HG03045 (cell line): ENCODE results near the gene NUP93.
"Not testable (repeated sequence)": the region's sequence is repeated elsewhere in the genome, so short reads cannot be mapped to it uniquely, and the experiment has no call there.

Experiments used
- ATAC-seq: cut with Tn5 transposase; IDR thresholded peaks from one replicate; pipeline ENCODE4 v1.9.1; 2021; ENCODE audit warnings: mild to moderate bottlenecking, moderate library complexity; ENCODE audit not compliant: unreplicated experiment

Gene NUP93

GRCh38 chr16:56775162-56775561 is 45.2 kb downstream of the NUP93 start:
- ATAC-seq = no peak

- ATAC-seq = no peak
Measured at GRCh38 chr16:56776562-56776961, 46.6 kb downstream of the NUP93 start.

GRCh38 chr16:56777001-56777400 is 47.1 kb downstream of the NUP93 start:
- no peak for ATAC-seq

- ATAC-seq = no peak
Measured at GRCh38 chr16:56777482-56777881, 47.6 kb downstream of the NUP93 start.

- ATAC-seq = no peak
Measured at GRCh38 chr16:56779906-56780305, 50.0 kb downstream of the NUP93 start.

- no peak for ATAC-seq
Measured at GRCh38 chr16:56780646-56781045, 50.7 kb downstream of the NUP93 start.

GRCh38 chr16:56781528-56781961 is 51.6 kb downstream of the NUP93 start:
- ATAC-seq = no peak

GRCh38 chr16:56783344-56783743 is 53.4 kb downstream of the NUP93 start:
- ATAC-seq = no peak

GRCh38 chr16:56785317-56785716 is 55.4 kb downstream of the NUP93 start:
- ATAC-seq = no peak

GRCh38 chr16:56787167-56787566 is 57.2 kb downstream of the NUP93 start:
- ATAC-seq = no peak

- no peak for ATAC-seq
Measured at GRCh38 chr16:56788435-56788834, 58.5 kb downstream of the NUP93 start.

- ATAC-seq = no peak
Measured at GRCh38 chr16:56789360-56789759, 59.4 kb downstream of the NUP93 start.

- no peak for ATAC-seq
Measured at GRCh38 chr16:56792967-56793366, 63.0 kb downstream of the NUP93 start.

GRCh38 chr16:56793492-56793891 is 63.6 kb downstream of the NUP93 start:
- no peak for ATAC-seq

- ATAC-seq = no peak
Measured at GRCh38 chr16:56795011-56795410, 65.1 kb downstream of the NUP93 start.

- ATAC-seq = not testable (repeated sequence)
Measured at GRCh38 chr16:56797038-56797437, 67.1 kb downstream of the NUP93 start.

- ATAC-seq = no peak
Measured at GRCh38 chr16:56797861-56798260, 67.9 kb downstream of the NUP93 start.

- no peak for ATAC-seq
Measured at GRCh38 chr16:56798955-56799354, 69.0 kb downstream of the NUP93 start.

GRCh38 chr16:56800355-56800754 is 70.4 kb downstream of the NUP93 start:
- ATAC-seq = no peak

- no peak for ATAC-seq
Measured at GRCh38 chr16:56801762-56802161, 71.8 kb downstream of the NUP93 start.

- ATAC-seq = no peak
Measured at GRCh38 chr16:56807011-56807675, 77.2 kb downstream of the NUP93 start.

- not testable (repeated sequence) for ATAC-seq
Measured at GRCh38 chr16:56807676-56808067, 77.7 kb downstream of the NUP93 start.

GRCh38 chr16:56810954-56811353 is 81.0 kb downstream of the NUP93 start:
- no peak for ATAC-seq
